HAP-1 (cell line): Measurements from ENCODE around the gene USP25.

Experiments used
- DNase-seq, 2 experiments: peaks; one replicate each; pipeline ENCODE4 v3.0.0-alpha.2; 2016 to 2020; ENCODE audit warnings: low spot score in 2 of 2
- H3K27me3 ChIP-seq: fragments of 250-450 bp; sonication (Bioruptor Pico); 2 replicates; pipeline ENCODE4 v1.5.1; 2020; ENCODE audit warnings: low read depth, mild to moderate bottlenecking, moderate library complexity
- H3K36me3 ChIP-seq: fragments of 250-450 bp; sonication (Bioruptor Pico); replicated peaks from 2 replicates; pipeline ENCODE4 v1.5.1; 2020; ENCODE audit warnings: mild to moderate bottlenecking
- H3K4me1 ChIP-seq: fragments of 250-450 bp; sonication (Bioruptor Pico); 2 replicates; pipeline ENCODE4 v1.5.1; 2020; ENCODE audit warnings: mild to moderate bottlenecking
- H3K4me3 ChIP-seq: fragments of 250-450 bp; sonication (Bioruptor Pico); 2 replicates; pipeline ENCODE4 v1.5.1; 2020; ENCODE audit warnings: mild to moderate bottlenecking, moderate library complexity
- H3K9me3 ChIP-seq: fragments of 250-450 bp; sonication (Bioruptor Pico); 2 replicates; pipeline ENCODE4 v1.5.1; 2020; ENCODE audit warnings: mild to moderate bottlenecking, moderate library complexity
- in situ Hi-C: fragments of 300-500 bp; cut with MboI; formaldehyde crosslinking; loops from 3 replicates; pipeline ENCODE4 v1.14.3; 2020; ENCODE audit warnings: low sequenced_read_pairs, inconsistent platforms, mixed read lengths

The USP25 gene

GRCh38 chr21:15788847-15789523, 59.2 kb downstream of the USP25 start:
- DNase-seq: peak in 1 of 2 experiments; percentile 3
- Histone ChIP-seq H3K4me3 (no peak overlapping the region), H3K4me1 (peaks cover 2% of the 10 kb centered on the region; the same call in 1 of the 2 replicates), H3K9me3 (no peaks in the 10 kb centered on the region), H3K36me3 (no peaks in the 10 kb centered on the region; the same call in 1 of the 2 replicates), H3K27me3 (no peaks in the 10 kb centered on the region)
- in situ Hi-C loops: no loop called here

GRCh38 chr21:15793109-15793508, 63.3 kb downstream of the USP25 start:
- no peak for DNase-seq
- Histone ChIP-seq H3K4me3 (no peak overlapping the region), H3K27me3 (no peaks in the 10 kb centered on the region), H3K4me1 (peaks cover 2% of the 10 kb centered on the region; the same call in 1 of the 2 replicates), H3K9me3 (no peaks in the 10 kb centered on the region), H3K36me3 (no peaks in the 10 kb centered on the region; the same call in none of the 2 replicates)
- in situ Hi-C loops: no loop called here

DNA sequence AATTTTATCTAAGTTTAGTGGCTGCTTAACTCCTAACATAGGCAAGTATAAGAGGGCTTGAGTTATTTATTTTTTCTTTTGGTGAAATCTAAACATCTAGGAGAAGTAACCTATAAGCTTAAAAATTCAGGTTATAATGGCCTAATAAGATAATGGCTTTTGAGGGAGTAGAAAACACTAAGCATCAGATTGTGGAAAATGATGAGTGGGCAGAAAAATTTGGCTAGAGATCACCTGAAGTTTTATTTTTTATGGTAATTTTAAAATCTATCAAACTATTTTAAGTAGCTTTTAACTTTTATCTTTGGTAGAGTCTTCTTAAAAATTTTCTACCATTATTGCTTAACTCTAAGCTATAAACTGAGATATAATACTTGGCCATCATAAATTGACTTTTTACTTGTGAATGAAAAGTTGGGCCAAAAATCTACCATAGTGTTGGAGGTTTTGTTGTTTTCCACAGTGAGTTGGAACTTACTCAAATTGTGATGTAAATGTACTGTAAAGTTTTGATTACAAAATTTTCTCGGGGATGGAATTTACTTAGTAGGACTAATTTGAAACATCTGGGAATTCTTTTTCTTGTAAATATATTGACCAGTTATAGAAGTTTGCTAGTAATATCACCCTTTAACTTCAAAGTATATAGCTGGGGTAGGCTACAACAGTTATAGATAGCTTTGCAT, 63.9 kb downstream of the USP25 start:
- H3K36me3 ChIP-seq: no peaks in the 10 kb centered on the region; the same call in 1 of the 2 replicates
- H3K4me3 ChIP-seq: no peak overlapping the region
- DNase-seq: no peak
- H3K27me3 ChIP-seq: no peaks in the 10 kb centered on the region
- H3K4me1 ChIP-seq: peaks cover 2% of the 10 kb centered on the region; the same call in 1 of the 2 replicates
- H3K9me3 ChIP-seq: no peaks in the 10 kb centered on the region
- in situ Hi-C loops: no loop called here

DNA sequence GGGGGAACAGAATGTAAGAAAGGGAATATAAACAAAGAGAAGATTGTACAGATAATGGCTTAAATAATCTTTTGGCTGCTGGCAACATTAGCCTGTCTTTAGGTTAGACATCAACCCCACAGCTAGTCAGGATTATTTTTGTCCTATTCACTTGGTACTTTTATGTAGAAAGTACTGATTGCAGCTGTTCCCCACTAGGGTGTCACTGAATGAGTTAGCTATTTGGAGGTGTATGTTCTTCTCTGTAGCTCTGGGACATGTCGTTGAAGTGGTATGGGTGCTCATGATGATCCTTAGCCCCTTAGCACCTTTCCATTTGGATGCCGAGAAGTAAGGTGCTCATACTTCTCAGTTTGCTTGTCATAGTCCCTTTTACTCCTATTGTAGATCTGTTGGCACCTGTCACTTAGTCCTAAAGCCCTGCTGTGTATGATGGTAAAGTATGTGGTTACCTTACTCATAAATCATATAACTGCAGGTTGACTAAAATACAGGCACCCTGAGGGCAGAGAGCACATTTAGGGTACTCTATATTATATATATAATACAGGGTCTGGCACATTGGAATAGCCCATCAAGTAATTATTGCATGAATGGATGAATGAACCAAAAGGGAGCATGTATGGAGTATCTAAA, 64.6 kb downstream of the USP25 start:
- H3K4me3 ChIP-seq: no peak overlapping the region
- no peaks in the 10 kb centered on the region for H3K9me3 ChIP-seq
- no peaks in the 10 kb centered on the region for H3K27me3 ChIP-seq
- in situ Hi-C loops: no loop called here
- DNase-seq: no peak
- H3K4me1 ChIP-seq: no peaks in the 10 kb centered on the region
- no peaks in the 10 kb centered on the region; the same call in 1 of the 2 replicates for H3K36me3 ChIP-seq

- in situ Hi-C loops: no loop called here
- H3K36me3 ChIP-seq: no peaks in the 10 kb centered on the region; the same call in 1 of the 2 replicates
- no peaks in the 10 kb centered on the region for H3K9me3 ChIP-seq
- no peaks in the 10 kb centered on the region for H3K4me1 ChIP-seq
- H3K4me3 ChIP-seq: no peak overlapping the region
- DNase-seq: no peak
- no peaks in the 10 kb centered on the region for H3K27me3 ChIP-seq
Observed at GRCh38 chr21:15795533-15795932, 65.8 kb downstream of the USP25 start.

- DNase-seq: no peak
- no peaks in the 10 kb centered on the region for H3K27me3 ChIP-seq
- no peaks in the 10 kb centered on the region for H3K4me1 ChIP-seq
- no peaks in the 10 kb centered on the region for H3K9me3 ChIP-seq
- in situ Hi-C loops: no loop called here
- H3K4me3 ChIP-seq: no peak overlapping the region
- H3K36me3 ChIP-seq: peaks cover 3% of the 10 kb centered on the region; the same call in 1 of the 2 replicates
Observed at GRCh38 chr21:15797577-15798363, 68.0 kb downstream of the USP25 start.

- Histone ChIP-seq H3K4me1 (no peaks in the 10 kb centered on the region), H3K4me3 (no peak overlapping the region), H3K9me3 (no peaks in the 10 kb centered on the region), H3K36me3 (peaks cover 3% of the 10 kb centered on the region), H3K27me3 (no peaks in the 10 kb centered on the region)
- in situ Hi-C loops: no loop called here
- no peak for DNase-seq
Observed at GRCh38 chr21:15801352-15801863, 71.6 kb downstream of the USP25 start.

DNA sequence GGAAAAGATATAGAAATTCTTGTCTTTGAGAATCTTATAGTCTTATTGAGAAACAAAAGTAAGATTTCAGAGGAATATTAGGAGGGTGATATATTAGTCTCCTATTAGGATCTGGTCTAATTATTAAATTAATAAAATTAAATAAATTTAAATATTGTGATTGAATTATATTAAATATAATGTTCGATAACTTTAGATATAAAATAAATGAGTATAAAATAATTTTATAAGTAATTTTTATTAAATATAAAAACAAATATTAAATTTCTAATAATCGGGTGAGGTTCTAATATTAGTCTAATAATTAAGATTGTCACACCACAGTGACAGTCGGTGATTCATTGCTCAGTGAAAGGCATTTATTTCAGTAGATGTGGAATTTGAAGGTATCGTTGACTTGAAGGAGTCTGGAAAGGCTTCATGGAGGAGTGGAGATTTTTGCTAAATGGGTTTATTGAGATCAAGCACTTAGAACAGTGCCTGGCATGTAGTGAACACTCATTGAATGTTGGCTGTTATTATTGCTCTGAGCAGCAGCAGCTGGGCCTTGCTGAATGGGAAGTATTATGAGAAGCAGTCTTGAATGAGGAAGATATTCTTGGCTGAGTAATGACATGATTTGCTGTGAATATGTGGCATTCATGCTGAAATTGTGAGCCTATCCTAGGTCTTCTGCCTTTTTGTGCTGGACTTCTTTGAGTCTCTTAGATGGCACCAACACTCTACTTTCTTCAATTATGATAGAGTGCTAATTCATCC, 74.6 kb downstream of the USP25 start:
- Histone ChIP-seq H3K4me3 (no peak overlapping the region), H3K36me3 (peaks cover 7% of the 10 kb centered on the region), H3K9me3 (no peaks in the 10 kb centered on the region), H3K27me3 (no peaks in the 10 kb centered on the region), H3K4me1 (no peaks in the 10 kb centered on the region)
- no peak for DNase-seq
- in situ Hi-C loops: no loop called here

- Histone ChIP-seq H3K9me3 (peaks cover 3% of the 10 kb centered on the region; the same call in 1 of the 2 replicates), H3K4me3 (no peak overlapping the region), H3K27me3 (no peaks in the 10 kb centered on the region), H3K4me1 (no peaks in the 10 kb centered on the region), H3K36me3 (peaks cover 18% of the 10 kb centered on the region)
- in situ Hi-C loops: no loop called here
- no peak for DNase-seq
Observed at GRCh38 chr21:15809065-15809464, 79.3 kb downstream of the USP25 start.

GRCh38 chr21:15809818-15810217, 80.0 kb downstream of the USP25 start:
- H3K36me3 ChIP-seq: peaks cover 18% of the 10 kb centered on the region
- H3K9me3 ChIP-seq: peaks cover 3% of the 10 kb centered on the region; the same call in 1 of the 2 replicates
- in situ Hi-C loops: no loop called here
- no peaks in the 10 kb centered on the region for H3K4me1 ChIP-seq
- H3K27me3 ChIP-seq: no peaks in the 10 kb centered on the region
- DNase-seq: no peak
- H3K4me3 ChIP-seq: no peak overlapping the region

DNA sequence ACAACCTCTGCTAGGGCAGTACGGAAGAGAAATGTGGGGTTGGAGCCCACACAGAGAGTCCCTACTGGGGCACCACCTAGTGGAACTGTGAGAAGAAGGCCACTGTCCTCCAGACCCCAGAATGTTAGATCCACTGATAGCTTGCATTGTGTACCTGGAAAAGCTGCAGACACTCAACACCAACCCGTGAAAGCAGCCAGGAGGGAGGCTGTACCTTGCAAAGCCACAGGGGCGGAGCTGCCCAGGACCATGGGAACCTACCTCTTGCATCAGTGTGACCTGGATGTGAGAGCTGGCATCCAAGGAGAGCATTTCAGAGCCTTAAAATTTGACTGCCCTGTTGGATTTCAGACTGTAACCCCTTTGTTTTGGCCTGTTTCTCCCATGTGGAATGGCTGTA, 85.5 kb downstream of the USP25 start:
- H3K4me1 ChIP-seq: no peaks in the 10 kb centered on the region
- in situ Hi-C loops: no loop called here
- peaks cover 3% of the 10 kb centered on the region; the same call in 1 of the 2 replicates for H3K9me3 ChIP-seq
- no peak overlapping the region for H3K4me3 ChIP-seq
- H3K36me3 ChIP-seq: peaks cover 22% of the 10 kb centered on the region
- no peaks in the 10 kb centered on the region for H3K27me3 ChIP-seq
- DNase-seq: no peak

- in situ Hi-C loops: no loop called here
- H3K9me3 ChIP-seq: no peaks in the 10 kb centered on the region
- H3K36me3 ChIP-seq: peaks cover 5% of the 10 kb centered on the region; the same call in 1 of the 2 replicates
- no peak overlapping the region for H3K4me3 ChIP-seq
- no peaks in the 10 kb centered on the region; the same call in 1 of the 2 replicates for H3K4me1 ChIP-seq
- no peak for DNase-seq
- H3K27me3 ChIP-seq: no peaks in the 10 kb centered on the region
Observed at GRCh38 chr21:15820327-15820726, 90.5 kb downstream of the USP25 start.
